HEK293 (cell line): Measurements from ENCODE around the gene DNMT3A.
A peak's percentile ranks its signal among the peaks of the same experiment; 100 is the strongest.

Experiments
- CTCF ChIA-PET: fragments of 350-600 bp; formaldehyde crosslinking; extraction: SDS; loops from one replicate; lab custom pipeline; 2021; ENCODE audit warnings: antibody characterized with exemption; lab: Yijun Ruan, JAX
- POLR2A ChIA-PET: fragments of 300-600 bp; formaldehyde crosslinking; extraction: SDS; loops from one replicate; lab custom pipeline; 2020; ENCODE audit warnings: antibody characterized with exemption, inconsistent platforms; lab: Yijun Ruan, JAX
- H3K27ac ChIP-seq: fragments of 200-500 bp; sonication (Bioruptor generic); 2 replicates; pipeline ENCODE4 v1.5.1; 2014; ENCODE audit warnings: low read depth, low read length, control low read depth, inconsistent platforms; ENCODE audit errors: extremely low read depth
- H3K36me3 ChIP-seq, 2 experiments: fragments of 200-500 bp in 1 of 2; sonication (Bioruptor generic) in 1 of 2; 1 replicate in 1 of 2; 2 replicates in 1 of 2; pipeline ENCODE4 v1.5.1; 2014 to 2017; ENCODE audit warnings: inconsistent platforms in 2 of 2, low read length in 2 of 2; ENCODE audit not compliant: control insufficient read depth in 2 of 2, insufficient read depth in 1 of 2
- H3K4me1 ChIP-seq: fragments of 200-500 bp; sonication (Bioruptor generic); 2 replicates; pipeline ENCODE4 v1.5.1; 2014; ENCODE audit warnings: mild to moderate bottlenecking, low read length, inconsistent platforms; ENCODE audit not compliant: control insufficient read depth, insufficient read depth
- H3K4me3 ChIP-seq: 2 replicates; pipeline ENCODE4 v1.5.1; 2011; ENCODE audit warnings: low read depth, mild to moderate bottlenecking, control low read depth, low read length, moderate library complexity
- H3K9me3 ChIP-seq: fragments of 200-500 bp; sonication (Bioruptor generic); 2 replicates; pipeline ENCODE4 v1.5.1; 2014; ENCODE audit warnings: low read depth, low read length, inconsistent platforms; ENCODE audit not compliant: control insufficient read depth, insufficient read depth
- BCL11B ChIP-seq: fragments of 450-650 bp; formaldehyde crosslinking; IDR thresholded peaks from 2 replicates; pipeline ENCODE4 v1.5.1; 2016; ENCODE audit warnings: low read depth, missing biosample characterization, missing genetic modification characterization
- CTCF ChIP-seq: fragments of 450-650 bp; formaldehyde crosslinking; IDR thresholded peaks from 2 replicates; pipeline ENCODE4 v1.5.1; 2016; ENCODE audit warnings: missing biosample characterization, missing genetic modification characterization
- EGR2 ChIP-seq: fragments of 450-650 bp; formaldehyde crosslinking; IDR thresholded peaks from 2 replicates; pipeline ENCODE4 v1.5.1; 2016; ENCODE audit warnings: low read depth, missing biosample characterization, missing genetic modification characterization
- GLIS1 ChIP-seq: fragments of 450-650 bp; formaldehyde crosslinking; IDR thresholded peaks from 2 replicates; pipeline ENCODE4 v1.5.1; 2016; ENCODE audit warnings: missing biosample characterization, missing genetic modification characterization
- KLF7 ChIP-seq: fragments of 450-650 bp; formaldehyde crosslinking; IDR thresholded peaks from 2 replicates; pipeline ENCODE4 v1.5.1; 2016; ENCODE audit warnings: missing biosample characterization, missing genetic modification characterization, borderline replicate concordance
- KLF9 ChIP-seq: fragments of 450-650 bp; formaldehyde crosslinking; IDR thresholded peaks from 2 replicates; pipeline ENCODE4 v1.5.1; 2016; ENCODE audit warnings: missing biosample characterization, missing genetic modification characterization, low read depth
- MEIS1 ChIP-seq: sonication (generic); formaldehyde crosslinking; IDR thresholded peaks from 2 replicates; pipeline ENCODE4 v1.8.1; 2022; ENCODE audit warnings: missing genetic modification reagents, mild to moderate bottlenecking, borderline replicate concordance
- OSR2 ChIP-seq: fragments of 450-650 bp; formaldehyde crosslinking; IDR thresholded peaks from 2 replicates; pipeline ENCODE4 v1.5.1; 2016; ENCODE audit warnings: missing biosample characterization, missing genetic modification characterization
- OVOL3 ChIP-seq: fragments of 450-650 bp; formaldehyde crosslinking; IDR thresholded peaks from 2 replicates; pipeline ENCODE4 v1.5.1; 2016; ENCODE audit warnings: missing biosample characterization, missing genetic modification characterization
- PBX3 ChIP-seq: sonication (generic); formaldehyde crosslinking; IDR thresholded peaks from 2 replicates; pipeline ENCODE4 v1.8.1; 2022; ENCODE audit warnings: mild to moderate bottlenecking, moderate library complexity, missing genetic modification reagents
- SALL2 ChIP-seq: fragments of 450-650 bp; formaldehyde crosslinking; IDR thresholded peaks from 2 replicates; pipeline ENCODE4 v1.5.0; 2017; ENCODE audit warnings: missing biosample characterization, mild to moderate bottlenecking, missing genetic modification characterization, borderline replicate concordance
- SP2 ChIP-seq: fragments of 450-650 bp; formaldehyde crosslinking; IDR thresholded peaks from 2 replicates; pipeline ENCODE4 v1.5.1; 2016; ENCODE audit warnings: missing biosample characterization, missing genetic modification characterization
- ZBTB17 ChIP-seq: fragments of 450-650 bp; formaldehyde crosslinking; IDR thresholded peaks from 2 replicates; pipeline ENCODE4 v1.5.1; 2016; ENCODE audit warnings: missing biosample characterization, missing genetic modification characterization
- ZBTB48 ChIP-seq: fragments of 450-650 bp; formaldehyde crosslinking; IDR thresholded peaks from 2 replicates; pipeline ENCODE4 v1.5.1; 2016; ENCODE audit warnings: missing biosample characterization, missing genetic modification characterization
- ZFHX2 ChIP-seq: fragments of 450-650 bp; formaldehyde crosslinking; conservative IDR thresholded peaks from 2 replicates; pipeline ENCODE4 v1.5.1; 2016; ENCODE audit warnings: missing biosample characterization, missing genetic modification characterization
- ZIC2 ChIP-seq: fragments of 450-650 bp; formaldehyde crosslinking; IDR thresholded peaks from 2 replicates; pipeline ENCODE4 v1.5.1; 2016; ENCODE audit warnings: missing biosample characterization, missing genetic modification characterization
- ZNF112 ChIP-seq: fragments of 450-650 bp; formaldehyde crosslinking; IDR thresholded peaks from 2 replicates; pipeline ENCODE4 v1.5.0; 2017; ENCODE audit warnings: missing biosample characterization, missing genetic modification characterization
- ZNF121 ChIP-seq: fragments of 450-650 bp; formaldehyde crosslinking; IDR thresholded peaks from 2 replicates; pipeline ENCODE4 v1.5.1; 2016; ENCODE audit warnings: missing biosample characterization, missing genetic modification characterization
- ZNF133 ChIP-seq: fragments of 450-650 bp; formaldehyde crosslinking; IDR thresholded peaks from 2 replicates; pipeline ENCODE4 v1.5.1; 2016; ENCODE audit warnings: missing biosample characterization, missing genetic modification characterization
- ZNF146 ChIP-seq: fragments of 450-650 bp; formaldehyde crosslinking; IDR thresholded peaks from 2 replicates; pipeline ENCODE4 v1.5.1; 2016; ENCODE audit warnings: missing biosample characterization, missing genetic modification characterization
- ZNF202 ChIP-seq: fragments of 450-650 bp; formaldehyde crosslinking; IDR thresholded peaks from 2 replicates; pipeline ENCODE4 v1.5.1; 2016; ENCODE audit warnings: missing biosample characterization, missing genetic modification characterization, borderline replicate concordance
- ZNF23 ChIP-seq: fragments of 450-650 bp; formaldehyde crosslinking; IDR thresholded peaks from 2 replicates; pipeline ENCODE4 v1.5.1; 2016; ENCODE audit warnings: missing biosample characterization, missing genetic modification characterization, borderline replicate concordance
- ZNF311 ChIP-seq: fragments of 450-650 bp; formaldehyde crosslinking; IDR thresholded peaks from 2 replicates; pipeline ENCODE4 v1.5.1; 2017; ENCODE audit warnings: missing biosample characterization, missing genetic modification characterization, borderline replicate concordance
- ZNF391 ChIP-seq: fragments of 450-650 bp; formaldehyde crosslinking; IDR thresholded peaks from 2 replicates; pipeline ENCODE4 v1.5.1; 2016; ENCODE audit warnings: low read depth, missing biosample characterization, missing genetic modification characterization, borderline replicate concordance
- ZNF529 ChIP-seq: fragments of 450-650 bp; formaldehyde crosslinking; IDR thresholded peaks from 2 replicates; pipeline ENCODE4 v1.5.1; 2017; ENCODE audit warnings: missing genetic modification characterization, missing biosample characterization; ENCODE audit not compliant: insufficient replicate concordance
- ZNF621 ChIP-seq: fragments of 450-650 bp; formaldehyde crosslinking; IDR thresholded peaks from 2 replicates; pipeline ENCODE4 v1.5.1; 2017; ENCODE audit warnings: missing biosample characterization, missing genetic modification characterization
- ZNF624 ChIP-seq: fragments of 450-650 bp; formaldehyde crosslinking; IDR thresholded peaks from 2 replicates; pipeline ENCODE4 v1.5.1; 2017; ENCODE audit warnings: missing biosample characterization, missing genetic modification characterization
- ZNF677 ChIP-seq: fragments of 450-650 bp; IDR thresholded peaks from 2 replicates; pipeline ENCODE4 v1.5.0; 2018; ENCODE audit warnings: missing biosample characterization, mild to moderate bottlenecking, missing genetic modification characterization, moderate library complexity
- ZNF747 ChIP-seq: fragments of 450-650 bp; formaldehyde crosslinking; IDR thresholded peaks from 2 replicates; pipeline ENCODE4 v1.5.1; 2016; ENCODE audit warnings: missing biosample characterization, missing genetic modification characterization
- ZSCAN16 ChIP-seq: fragments of 450-650 bp; formaldehyde crosslinking; IDR thresholded peaks from 2 replicates; pipeline ENCODE4 v1.5.1; 2016; ENCODE audit warnings: missing biosample characterization, missing genetic modification characterization
- TF ChIP-seq, protein P1 (sequence below): fragments of 450-650 bp; formaldehyde crosslinking; conservative IDR thresholded peaks from 2 replicates; pipeline ENCODE4 v1.5.1; 2016; ENCODE audit warnings: low read depth, missing biosample characterization, missing genetic modification characterization

The DNMT3A gene

DNA sequence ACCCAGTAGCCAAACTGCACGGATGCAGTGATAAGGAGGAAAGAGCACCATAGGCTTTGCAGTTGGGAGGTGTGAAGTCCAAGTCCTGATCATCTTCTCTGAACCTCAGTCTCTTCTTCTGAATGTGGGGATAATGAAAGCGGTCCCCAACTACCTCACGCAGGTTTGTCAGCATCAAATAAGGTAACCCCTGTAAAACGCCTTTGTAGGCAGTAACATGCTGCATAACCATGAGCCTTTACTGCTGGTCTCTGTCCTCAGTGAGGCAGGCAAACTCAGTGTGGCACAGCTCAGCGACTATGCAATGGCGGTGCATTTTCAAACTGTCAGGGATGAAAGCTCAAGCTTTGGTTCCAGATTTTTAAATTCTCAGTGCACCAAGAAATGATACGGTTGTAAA lies 46.1 kb downstream of the DNMT3A start (continued):
- no peak for TF ChIP-seq ZNF121
- TF ChIP-seq MEIS1 (CRISPR knock-in tag): no peak
- no peak for TF ChIP-seq ZSCAN16 (tag by site-specific recombination)
- TF ChIP-seq OSR2 (tag by site-specific recombination): no peak
- TF ChIP-seq ZNF391 (tag by site-specific recombination): no peak
- no peak for TF ChIP-seq ZIC2 (tag by site-specific recombination)

DNA sequence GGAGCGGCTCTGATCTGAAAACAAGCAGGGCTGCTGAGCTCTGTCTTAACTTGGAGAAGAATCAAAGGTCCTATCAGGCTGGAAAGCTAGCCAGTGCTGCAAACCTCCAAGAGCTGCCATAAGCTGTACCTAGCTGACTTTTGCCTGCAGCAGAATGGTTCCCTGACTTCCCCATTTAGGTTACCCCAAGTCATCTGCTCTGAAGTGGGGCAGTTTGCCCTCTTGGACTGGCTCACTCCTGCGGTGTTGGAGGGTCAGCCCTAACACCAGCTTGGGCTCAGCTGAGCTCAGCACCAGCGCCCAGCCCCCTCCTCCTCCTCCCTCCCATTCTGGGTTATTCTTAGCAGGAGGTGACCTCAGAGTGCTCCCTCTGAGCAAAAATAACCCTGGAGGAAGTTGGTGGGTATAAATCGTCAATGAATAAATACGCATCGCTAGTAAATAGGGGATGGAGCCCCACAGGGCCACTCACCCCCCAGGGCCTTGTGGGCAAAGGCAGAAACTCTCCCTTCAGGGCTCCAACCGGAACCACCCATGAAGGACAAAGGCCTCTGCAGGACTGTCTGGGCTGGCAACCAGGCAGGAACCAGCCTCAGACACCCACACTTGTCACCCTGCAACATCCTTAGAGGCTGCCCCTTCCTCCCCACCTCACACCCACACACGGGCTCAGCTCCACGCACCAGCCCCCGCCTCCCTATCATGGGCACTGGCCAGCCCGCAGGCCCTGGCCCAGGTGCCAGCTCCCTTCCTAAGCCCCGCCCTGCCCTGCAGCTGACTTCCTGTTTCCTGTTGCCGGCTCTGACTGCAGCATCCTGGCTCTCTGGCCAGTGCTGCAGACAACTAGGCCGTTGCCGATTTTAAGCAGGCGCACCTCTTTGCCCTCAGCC lies 46.9 kb downstream of the DNMT3A start:
- CTCF ChIA-PET: interaction anchor here (1.7 kb wide), 1 partner anchor 67 kb away, joined by 4 read pairs; no protein-coding TSS in a partner anchor
- Histone ChIP-seq H3K9me3 (no peaks in the 10 kb centered on the region), H3K27ac (no peak overlapping the region), H3K4me1 (no peaks in the 10 kb centered on the region), H3K4me3 (no peak overlapping the region), H3K36me3 (peaks cover 0 to 4% of the 10 kb centered on the region in 2 experiments; a peak in 2 of 3 replicates)
- POLR2A ChIA-PET: no interaction called here
- TF ChIP-seq SP2: peak; percentile 48
- no peak for TF ChIP-seq ZBTB17 (tag by site-specific recombination)
- 0 out of 2 replicates have a peak, but pooled peaks have one; percentile 46 for TF ChIP-seq GLIS1
- TF ChIP-seq ZNF133 (tag by site-specific recombination): no peak
- no peak for TF ChIP-seq ZNF146
- TF ChIP-seq ZNF624: no peak
- TF ChIP-seq KLF7: no peak
- peak; percentile 67 for TF ChIP-seq EGR2
- no peak for TF ChIP-seq BCL11B (tag by site-specific recombination)
- TF ChIP-seq ZNF529 (tag by site-specific recombination): no peak
- TF ChIP-seq ZBTB48 (tag by site-specific recombination): no peak
- TF ChIP-seq ZNF747 (tag by site-specific recombination): no peak
- TF ChIP-seq KLF9 (tag by site-specific recombination): no peak
- TF ChIP-seq SALL2: no peak
- TF ChIP-seq ZNF621 (tag by site-specific recombination): no peak
- no peak for TF ChIP-seq PBX3 (CRISPR knock-in tag)
- TF ChIP-seq, protein P1, sequence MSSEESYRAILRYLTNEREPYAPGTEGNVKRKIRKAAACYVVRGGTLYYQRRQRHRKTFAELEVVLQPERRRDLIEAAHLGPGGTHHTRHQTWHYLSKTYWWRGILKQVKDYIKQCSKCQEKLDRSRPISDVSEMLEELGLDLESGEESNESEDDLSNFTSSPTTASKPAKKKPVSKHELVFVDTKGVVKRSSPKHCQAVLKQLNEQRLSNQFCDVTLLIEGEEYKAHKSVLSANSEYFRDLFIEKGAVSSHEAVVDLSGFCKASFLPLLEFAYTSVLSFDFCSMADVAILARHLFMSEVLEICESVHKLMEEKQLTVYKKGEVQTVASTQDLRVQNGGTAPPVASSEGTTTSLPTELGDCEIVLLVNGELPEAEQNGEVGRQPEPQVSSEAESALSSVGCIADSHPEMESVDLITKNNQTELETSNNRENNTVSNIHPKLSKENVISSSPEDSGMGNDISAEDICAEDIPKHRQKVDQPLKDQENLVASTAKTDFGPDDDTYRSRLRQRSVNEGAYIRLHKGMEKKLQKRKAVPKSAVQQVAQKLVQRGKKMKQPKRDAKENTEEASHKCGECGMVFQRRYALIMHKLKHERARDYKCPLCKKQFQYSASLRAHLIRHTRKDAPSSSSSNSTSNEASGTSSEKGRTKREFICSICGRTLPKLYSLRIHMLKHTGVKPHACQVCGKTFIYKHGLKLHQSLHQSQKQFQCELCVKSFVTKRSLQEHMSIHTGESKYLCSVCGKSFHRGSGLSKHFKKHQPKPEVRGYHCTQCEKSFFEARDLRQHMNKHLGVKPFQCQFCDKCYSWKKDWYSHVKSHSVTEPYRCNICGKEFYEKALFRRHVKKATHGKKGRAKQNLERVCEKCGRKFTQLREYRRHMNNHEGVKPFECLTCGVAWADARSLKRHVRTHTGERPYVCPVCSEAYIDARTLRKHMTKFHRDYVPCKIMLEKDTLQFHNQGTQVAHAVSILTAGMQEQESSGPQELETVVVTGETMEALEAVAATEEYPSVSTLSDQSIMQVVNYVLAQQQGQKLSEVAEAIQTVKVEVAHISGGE: no peak
- TF ChIP-seq ZNF112 (tag by site-specific recombination): no peak
- TF ChIP-seq ZNF202 (tag by site-specific recombination): no peak
- TF ChIP-seq ZNF677: no peak
- TF ChIP-seq OVOL3: no peak
- no peak for TF ChIP-seq ZNF23
- peak; percentile 85 for TF ChIP-seq ZFHX2 (tag by site-specific recombination)
- no peak for TF ChIP-seq ZNF311
- no peak for TF ChIP-seq CTCF (tag by site-specific recombination)
